SU-DHL-6 (cell line): ENCODE data around the gene ANKH.

Experiments
- H2AFZ ChIP-seq: fragments of 200-600 bp; sonication (generic); 2 replicates; pipeline ENCODE4 v1.6.1; 2014; ENCODE audit warnings: low read depth, mild to moderate bottlenecking, moderate library complexity, mixed read lengths, antibody characterized with exemption, low read length; ENCODE audit not compliant: severe bottlenecking
- H3F3A ChIP-seq: fragments of 200-600 bp; shearing (Covaris generic); 2 replicates; pipeline ENCODE4 v1.6.0; 2016; ENCODE audit warnings: antibody characterized with exemption, mild to moderate bottlenecking; ENCODE audit not compliant: insufficient read depth
- H3K27ac ChIP-seq: fragments of 200-600 bp; sonication (generic); 2 replicates; pipeline ENCODE4 v1.5.1; 2016; ENCODE audit warnings: low read depth, mild to moderate bottlenecking, low read length, moderate library complexity, mixed read lengths
- H3K27me3 ChIP-seq: fragments of 200-600 bp; sonication (generic), shearing (Covaris generic); 2 replicates; pipeline ENCODE4 v1.6.0; 2014; ENCODE audit warnings: mild to moderate bottlenecking, low read length
- H3K36me3 ChIP-seq: fragments of 200-600 bp; sonication (generic); 2 replicates; pipeline ENCODE4 v1.6.1; 2014; ENCODE audit warnings: mild to moderate bottlenecking, low read length, mixed read lengths
- H3K4me2 ChIP-seq: fragments of 300-600, 200-600 bp; shearing (Covaris generic), sonication (generic); 2 replicates; pipeline ENCODE4 v1.6.0; 2014; ENCODE audit warnings: low read length, low read depth, mild to moderate bottlenecking; ENCODE audit not compliant: poor library complexity, severe bottlenecking
- H3K4me3 ChIP-seq: fragments of 200-600 bp; sonication (generic); 2 replicates; pipeline ENCODE4 v1.5.1; 2014; ENCODE audit warnings: antibody characterized with exemption, low read length, mild to moderate bottlenecking, mixed read lengths; ENCODE audit not compliant: insufficient read depth, poor library complexity, severe bottlenecking
- H3K79me2 ChIP-seq: fragments of 200-600 bp; sonication (generic); 2 replicates; pipeline ENCODE4 v1.6.1; 2014; ENCODE audit warnings: mild to moderate bottlenecking, low read length, moderate library complexity; ENCODE audit not compliant: insufficient read depth
- H3K9ac ChIP-seq: fragments of 200-600 bp; sonication (generic); 2 replicates; pipeline ENCODE4 v1.7.0; 2014; ENCODE audit warnings: mild to moderate bottlenecking, low read length
- H3K9me2 ChIP-seq: fragments of 200-600 bp; sonication (generic); replicated peaks from 2 replicates; pipeline ENCODE4 v1.6.1; 2014; ENCODE audit warnings: low read length; ENCODE audit not compliant: insufficient read depth
- H3K9me3 ChIP-seq: fragments of 200-600 bp; sonication (generic); 2 replicates; pipeline ENCODE4 v1.6.1; 2014; ENCODE audit warnings: low read length, mixed read lengths; ENCODE audit not compliant: insufficient read depth
- H4K20me1 ChIP-seq: fragments of 200-600 bp; sonication (generic); 2 replicates; pipeline ENCODE4 v1.6.1; 2014; ENCODE audit warnings: low read depth, mild to moderate bottlenecking, antibody characterized with exemption, low read length, moderate library complexity, mixed read lengths
- EZH2phosphoT487 ChIP-seq: fragments of 200-600 bp; sonication (generic), shearing (Covaris generic); conservative IDR thresholded peaks from 2 replicates; pipeline ENCODE4 v1.6.1; 2018; ENCODE audit warnings: mild to moderate bottlenecking, antibody characterized with exemption, low read length, moderate library complexity, mixed read lengths
- TF ChIP-seq, protein P1 (sequence below): fragments of 200-600 bp; sonication (generic); IDR thresholded peaks from one replicate; pipeline ENCODE4 v1.5.1; 2017; ENCODE audit warnings: antibody characterized with exemption, mild to moderate bottlenecking, low read length, moderate library complexity; ENCODE audit not compliant: insufficient read depth, poor library complexity, severe bottlenecking

Gene ANKH

DNA sequence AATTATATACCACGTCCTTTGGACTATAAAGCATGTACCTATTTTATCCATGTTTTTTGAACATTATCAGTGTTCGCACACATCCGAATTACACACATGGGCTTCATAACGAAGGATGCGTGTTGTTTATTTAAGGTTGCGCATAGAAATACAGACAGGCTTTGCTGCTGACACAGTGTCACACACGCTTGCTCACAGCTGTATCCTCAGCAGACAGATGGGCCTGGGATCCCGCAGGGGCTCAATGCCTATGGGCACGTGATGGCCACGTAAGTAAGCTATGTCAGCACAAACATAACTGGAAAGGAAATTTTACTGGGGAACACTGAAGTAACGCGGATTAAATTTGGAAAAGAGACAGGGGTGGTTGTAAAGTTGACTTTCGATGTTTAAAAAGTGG lies 130.4 kb downstream of the ANKH start:
- Histone ChIP-seq H3K9me2 (no peaks in the 10 kb centered on the region), H3K36me3 (peaks cover 6% of the 10 kb centered on the region; the same call in 1 of the 2 replicates), H3K9ac (no peak overlapping the region), H3K4me3 (no peak overlapping the region), H3K27ac (no peak overlapping the region), H3K79me2 (no peaks in the 10 kb centered on the region), H3K9me3 (no peaks in the 10 kb centered on the region), H3K4me2 (no peak overlapping the region), H4K20me1 (no peaks in the 10 kb centered on the region), H3F3A (0 out of 2 replicates have a peak, but pooled peaks cover 4% of the 10 kb centered on the region), H3K27me3 (no peaks in the 10 kb centered on the region), H2AFZ (no peak overlapping the region)
- no peak for TF ChIP-seq EZH2phosphoT487
- TF ChIP-seq, protein P1, sequence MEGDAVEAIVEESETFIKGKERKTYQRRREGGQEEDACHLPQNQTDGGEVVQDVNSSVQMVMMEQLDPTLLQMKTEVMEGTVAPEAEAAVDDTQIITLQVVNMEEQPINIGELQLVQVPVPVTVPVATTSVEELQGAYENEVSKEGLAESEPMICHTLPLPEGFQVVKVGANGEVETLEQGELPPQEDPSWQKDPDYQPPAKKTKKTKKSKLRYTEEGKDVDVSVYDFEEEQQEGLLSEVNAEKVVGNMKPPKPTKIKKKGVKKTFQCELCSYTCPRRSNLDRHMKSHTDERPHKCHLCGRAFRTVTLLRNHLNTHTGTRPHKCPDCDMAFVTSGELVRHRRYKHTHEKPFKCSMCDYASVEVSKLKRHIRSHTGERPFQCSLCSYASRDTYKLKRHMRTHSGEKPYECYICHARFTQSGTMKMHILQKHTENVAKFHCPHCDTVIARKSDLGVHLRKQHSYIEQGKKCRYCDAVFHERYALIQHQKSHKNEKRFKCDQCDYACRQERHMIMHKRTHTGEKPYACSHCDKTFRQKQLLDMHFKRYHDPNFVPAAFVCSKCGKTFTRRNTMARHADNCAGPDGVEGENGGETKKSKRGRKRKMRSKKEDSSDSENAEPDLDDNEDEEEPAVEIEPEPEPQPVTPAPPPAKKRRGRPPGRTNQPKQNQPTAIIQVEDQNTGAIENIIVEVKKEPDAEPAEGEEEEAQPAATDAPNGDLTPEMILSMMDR = no peak

DNA sequence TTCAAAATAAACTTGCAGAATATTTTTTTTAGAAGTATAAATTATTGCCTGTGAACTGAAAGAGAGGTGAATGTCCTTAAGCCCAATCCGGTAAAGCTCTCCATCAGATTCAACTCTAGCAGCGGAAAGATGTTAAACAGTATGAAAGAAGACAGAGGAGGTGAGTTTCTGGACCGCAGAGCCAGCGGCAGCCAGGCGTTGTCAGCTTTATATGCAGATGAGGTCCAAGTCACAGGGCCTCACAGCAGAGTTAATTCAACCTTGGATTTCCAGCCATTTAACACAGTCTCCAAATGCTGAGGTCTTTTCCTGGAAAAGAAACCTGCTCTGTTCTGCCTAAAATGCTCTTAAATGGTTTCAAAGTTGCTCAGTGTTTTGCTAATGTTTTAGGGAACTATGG lies 131.6 kb downstream of the ANKH start:
- TF ChIP-seq, protein P1 = no peak
- TF ChIP-seq EZH2phosphoT487 = no peak
- Histone ChIP-seq H3K27me3 (no peaks in the 10 kb centered on the region), H3K36me3 (peaks cover 6% of the 10 kb centered on the region; the same call in 1 of the 2 replicates), H3K4me3 (no peak overlapping the region), H3K9me2 (no peaks in the 10 kb centered on the region), H3K9me3 (no peaks in the 10 kb centered on the region), H3K27ac (no peak overlapping the region), H3K9ac (no peak overlapping the region), H3K79me2 (no peaks in the 10 kb centered on the region), H4K20me1 (no peaks in the 10 kb centered on the region), H3F3A (no peaks in the 10 kb centered on the region), H3K4me2 (no peak overlapping the region), H2AFZ (no peak overlapping the region)

DNA sequence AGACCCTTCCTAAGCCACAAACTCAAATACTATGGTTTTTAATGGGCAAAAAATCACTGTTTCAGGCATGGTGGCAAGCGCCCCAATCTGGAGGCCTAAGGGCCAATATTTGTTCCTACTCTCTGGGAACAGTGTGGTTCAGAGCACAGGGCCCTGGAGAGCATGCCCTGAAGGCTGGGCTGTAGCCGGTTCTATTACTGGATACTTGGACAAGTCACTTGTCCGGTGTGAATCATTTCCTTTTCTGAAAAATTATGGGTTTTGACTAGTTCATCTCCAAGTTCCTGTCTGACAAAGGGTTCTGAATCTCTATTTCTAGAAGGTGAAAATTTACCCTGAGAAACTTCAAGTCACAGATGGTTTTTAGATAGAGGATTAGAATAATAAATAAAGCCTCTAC lies 132.0 kb downstream of the ANKH start:
- H3K9me3 ChIP-seq = no peaks in the 10 kb centered on the region
- H3K4me2 ChIP-seq = no peak overlapping the region
- no peak overlapping the region for H3K9ac ChIP-seq
- no peaks in the 10 kb centered on the region for H3K9me2 ChIP-seq
- peaks cover 8% of the 10 kb centered on the region; the same call in 1 of the 2 replicates for H3K36me3 ChIP-seq
- H3K27me3 ChIP-seq = no peaks in the 10 kb centered on the region
- H2AFZ ChIP-seq = no peak overlapping the region
- H3K27ac ChIP-seq = no peak overlapping the region
- TF ChIP-seq, protein P1 = no peak
- no peak for TF ChIP-seq EZH2phosphoT487
- no peaks in the 10 kb centered on the region for H4K20me1 ChIP-seq
- H3K4me3 ChIP-seq = no peak overlapping the region
- no peaks in the 10 kb centered on the region for H3F3A ChIP-seq
- H3K79me2 ChIP-seq = no peaks in the 10 kb centered on the region
